ENCODE measurements around the gene TSC2. TPM values are rescaled to one million over a fixed set of nuclear protein-coding genes. Genes with fewer than 3 reads are reported as not detected.

The TSC2 gene
- total and polyA plus RNA-seq, 9 of the 15 experiments (the other 6 are each of a cell fraction or from before 2014, with no cell fraction given): 1.3 to 68.1 (median 16.6) TPM

GRCh38 chr16:2032285-2033056 is 15.3 kb upstream of the TSC2 start (continued):
- TF ChIP-seq ZBTB12 (CRISPR knock-in tag; IDR thresholded peaks at IDR 0.05) (no peak), CTCFL (IDR thresholded peaks at IDR 0.05; ENCODE audit: borderline replicate concordance, insufficient read depth, low read depth, low read length, poor library complexity, severe bottlenecking) (no peak), EHMT2 (IDR thresholded peaks at IDR 0.05) (no peak), EGR1 (conservative IDR thresholded peaks at IDR 0.05) (0 out of 2 replicates have a peak, but pooled peaks have one; percentile 33), ASH1L (IDR thresholded peaks at IDR 0.05; ENCODE audit: borderline replicate concordance, low read depth, partially characterized antibody) (no peak)

Measured in K562 (cell line).